Neuronal stem cell (in vitro differentiated cells): ENCODE measurements around the gene ZFP57.
A peak's percentile ranks its signal among the peaks of the same experiment; 100 is the strongest.

ENCODE experiments used
- DNase-seq: peaks from one replicate; pipeline ENCODE4 v3.0.0-alpha.2; 2013; ENCODE audit warnings: low spot score
- H2AFZ ChIP-seq: one replicate; pipeline ENCODE4 v1.6.1; 2013; ENCODE audit warnings: mild to moderate bottlenecking, low read length, inconsistent platforms
- H2AK5ac ChIP-seq: 2 replicates; pipeline ENCODE4 v1.6.1; 2013; ENCODE audit warnings: low read depth, mild to moderate bottlenecking, inconsistent platforms, low read length, moderate library complexity, mixed read lengths
- H2BK120ac ChIP-seq: 2 replicates; pipeline ENCODE4 v1.6.1; 2013; ENCODE audit warnings: low read depth, mild to moderate bottlenecking, inconsistent platforms, low read length, moderate library complexity, mixed read lengths
- H2BK12ac ChIP-seq: one replicate; pipeline ENCODE4 v1.6.1; 2013; ENCODE audit warnings: low read length, inconsistent platforms
- H2BK15ac ChIP-seq: 2 replicates; pipeline ENCODE4 v1.6.1; 2013; ENCODE audit warnings: mild to moderate bottlenecking, low read length, inconsistent platforms, mixed read lengths
- H2BK5ac ChIP-seq: one replicate; pipeline ENCODE4 v1.6.1; 2013; ENCODE audit warnings: inconsistent platforms, mild to moderate bottlenecking, low read length, moderate library complexity
- H3K14ac ChIP-seq: one replicate; pipeline ENCODE4 v1.6.1; 2013; ENCODE audit warnings: low read length, inconsistent platforms
- H3K18ac ChIP-seq: 2 replicates; pipeline ENCODE4 v1.6.1; 2013; ENCODE audit warnings: low read length, inconsistent platforms
- H3K23ac ChIP-seq: 2 replicates; pipeline ENCODE4 v1.6.1; 2013; ENCODE audit warnings: low read depth, mild to moderate bottlenecking, mixed read lengths, low read length, inconsistent platforms; ENCODE audit not compliant: poor library complexity
- H3K27ac ChIP-seq: replicated peaks from 3 replicates; pipeline ENCODE4 v1.5.1; 2013; ENCODE audit warnings: low read length, inconsistent platforms
- H3K27me3 ChIP-seq, 3 experiments: 2 replicates each; pipeline ENCODE4 v1.6.1; 2013; ENCODE audit warnings: low read length in 3 of 3, mild to moderate bottlenecking in 2 of 3, inconsistent platforms in 1 of 3, low read depth in 1 of 3, mixed read lengths in 1 of 3, moderate library complexity in 1 of 3; ENCODE audit not compliant: control insufficient read depth in 3 of 3, insufficient read depth in 3 of 3
- H3K36me3 ChIP-seq, 2 donors: replicated peaks in 1 of 2; 2 replicates each; pipeline ENCODE4 v1.6.1; 2013; ENCODE audit warnings: low read length in 2 of 2; ENCODE audit not compliant: control insufficient read depth in 2 of 2, insufficient read depth in 2 of 2
- H3K4ac ChIP-seq: 2 replicates; pipeline ENCODE4 v1.6.1; 2013; ENCODE audit warnings: inconsistent platforms, mild to moderate bottlenecking, low read length, moderate library complexity
- H3K4me1 ChIP-seq, 2 donors: 1 replicate in 1 of 2; 2 replicates in 1 of 2; pipeline ENCODE4 v1.6.1; 2013; ENCODE audit warnings: low read length in 2 of 2, low read depth in 1 of 2; ENCODE audit not compliant: control insufficient read depth in 2 of 2, insufficient read depth in 1 of 2
- H3K4me2 ChIP-seq: one replicate; pipeline ENCODE4 v1.6.1; 2013; ENCODE audit warnings: mild to moderate bottlenecking, low read length, inconsistent platforms; ENCODE audit not compliant: insufficient read depth, poor library complexity, severe bottlenecking
- H3K4me3 ChIP-seq, 2 donors: 2 replicates each; pipeline ENCODE4 v1.5.1; 2013; ENCODE audit warnings: low read length in 2 of 2, mild to moderate bottlenecking in 2 of 2, inconsistent platforms in 1 of 2, moderate library complexity in 1 of 2
- H3K79me1 ChIP-seq: one replicate; pipeline ENCODE4 v1.6.1; 2013; ENCODE audit warnings: low read depth, mild to moderate bottlenecking, inconsistent platforms, low read length, moderate library complexity
- H3K9ac ChIP-seq: one replicate; pipeline ENCODE4 v1.6.1; 2013; ENCODE audit warnings: mild to moderate bottlenecking, low read depth, low read length, inconsistent platforms; ENCODE audit not compliant: poor library complexity
- H3K9me3 ChIP-seq, 2 donors: replicated peaks in 1 of 2; 2 replicates each; pipeline versions ENCODE3 to v1.6.1; 2013; ENCODE audit warnings: low read length in 2 of 2, mild to moderate bottlenecking in 2 of 2, inconsistent platforms in 1 of 2, low read depth in 1 of 2, mixed read lengths in 1 of 2, moderate library complexity in 1 of 2; ENCODE audit not compliant: control insufficient read depth in 2 of 2, insufficient read depth in 1 of 2
- H4K8ac ChIP-seq: one replicate; pipeline ENCODE4 v1.6.1; 2013; ENCODE audit warnings: low read depth, mild to moderate bottlenecking, inconsistent platforms, low read length, moderate library complexity
- H4K91ac ChIP-seq: one replicate; pipeline ENCODE4 v1.6.1; 2013; ENCODE audit warnings: low read length, low read depth, mild to moderate bottlenecking, inconsistent platforms; ENCODE audit not compliant: poor library complexity
- WGBS, 2 donors: extraction: QIAGEN DNeasy Blood & Tissue Kit; methylation state at CpG; one replicate each; pipeline ENCODE4 v1.1.7; 2013; ENCODE audit warnings: missing lambda C conversion rate in 2 of 2, mixed read lengths in 1 of 2; ENCODE audit not compliant: insufficient read length in 2 of 2, insufficient replicate concordance in 1 of 2; ENCODE audit errors: extremely low coverage in 2 of 2; 5-methylcytosine and 5-hydroxymethylcytosine counted together

Gene ZFP57

GRCh38 chr6:29649701-29650673 lies 31.0 kb downstream of the ZFP57 start:
- H3K27ac ChIP-seq = peak overlapping the region; percentile 53
- no peak overlapping the region for H2BK120ac ChIP-seq
- no peak overlapping the region for H3K14ac ChIP-seq
- H3K36me3 ChIP-seq = no peaks in the 10 kb centered on the region
- H2BK15ac ChIP-seq = no peak overlapping the region
- no peak overlapping the region for H4K91ac ChIP-seq
- peaks cover 0 to 9% (median 1%) of the 10 kb centered on the region in 3 experiments for H3K27me3 ChIP-seq
- no peaks in the 10 kb centered on the region for H3K9me3 ChIP-seq
- no peak overlapping the region for H3K9ac ChIP-seq
- peak overlapping the region; percentile 92 for H2AFZ ChIP-seq
- peak overlapping the region; percentile 66 for H3K4me2 ChIP-seq
- peaks cover 0 to 7% of the 10 kb centered on the region in 2 donors for H3K4me1 ChIP-seq
- H3K4ac ChIP-seq = no peak overlapping the region
- no peak overlapping the region for H3K23ac ChIP-seq
- no peak overlapping the region for H4K8ac ChIP-seq
- H3K18ac ChIP-seq = peak overlapping the region; percentile 92
- H3K79me1 ChIP-seq = no peaks in the 10 kb centered on the region
- no peak overlapping the region for H2BK12ac ChIP-seq
- no peak overlapping the region for H2AK5ac ChIP-seq
- peak overlapping the region; percentile 50 to 79 for H3K4me3 ChIP-seq
- no CpG with 5 or more reads among the region's 33 CpGs for WGBS, 2 donors
- peak; percentile 98 for DNase-seq
- H2BK5ac ChIP-seq = no peak overlapping the region

- Histone ChIP-seq H2BK5ac (no peak overlapping the region), H3K14ac (no peak overlapping the region), H3K4me2 (no peak overlapping the region), H3K79me1 (no peaks in the 10 kb centered on the region), H3K4me3 (no peak overlapping the region), H3K4me1 (peaks cover 0 to 7% of the 10 kb centered on the region in 2 donors), H4K91ac (no peak overlapping the region), H2BK15ac (no peak overlapping the region), H2BK120ac (no peak overlapping the region), H3K4ac (no peak overlapping the region), H4K8ac (no peak overlapping the region), H3K18ac (no peak overlapping the region), H3K36me3 (no peaks in the 10 kb centered on the region), H3K23ac (no peak overlapping the region), H3K9me3 (no peaks in the 10 kb centered on the region), H2AK5ac (no peak overlapping the region), H3K27me3 (peaks cover 0 to 1% (median 0%) of the 10 kb centered on the region in 3 experiments), H3K9ac (no peak overlapping the region), H3K27ac (no peak overlapping the region), H2BK12ac (no peak overlapping the region), H2AFZ (no peak overlapping the region)
- WGBS, 2 donors = no CpG with 5 or more reads among the region's 23 CpGs
- no peak for DNase-seq
Observed at GRCh38 chr6:29647927-29648642, 32.9 kb downstream of the ZFP57 start.

GRCh38 chr6:29641430-29642148 lies 39.4 kb downstream of the ZFP57 start:
- Histone ChIP-seq H3K9me3 (peaks cover 0 to 2% of the 10 kb centered on the region in 2 donors), H3K4me3 (no peak overlapping the region), H2AK5ac (no peak overlapping the region), H3K23ac (no peak overlapping the region), H2AFZ (no peak overlapping the region), H2BK5ac (no peak overlapping the region), H3K36me3 (no peaks in the 10 kb centered on the region), H4K91ac (no peak overlapping the region), H2BK12ac (no peak overlapping the region), H4K8ac (no peak overlapping the region), H2BK15ac (no peak overlapping the region), H3K9ac (no peak overlapping the region), H3K79me1 (no peaks in the 10 kb centered on the region), H3K14ac (no peak overlapping the region), H3K4ac (no peak overlapping the region), H3K18ac (no peak overlapping the region), H3K27me3 (no peaks in the 10 kb centered on the region), H3K4me1 (peaks cover 0 to 1% of the 10 kb centered on the region in 2 donors), H3K27ac (no peak overlapping the region), H3K4me2 (no peak overlapping the region), H2BK120ac (no peak overlapping the region)
- WGBS, 2 donors = no CpG with 5 or more reads among the region's 3 CpGs
- no peak for DNase-seq
